ENCODE results near the gene CEPT1. TPM values are rescaled to one million over a fixed set of nuclear protein-coding genes. Genes with fewer than 3 reads are reported as not detected.

The CEPT1 gene
- total and polyA plus RNA-seq, 10 of the 15 experiments (the other 5 are each of a cell fraction or from before 2014, with no cell fraction given), result 29.4 to 77.9 (median 54.8) TPM

GRCh38 chr1:111204201-111204982 lies 64.4 kb downstream of the CEPT1 start (continued):
- TF ChIP-seq SREBF1 (IDR thresholded peaks at IDR 0.05; ENCODE audit: low read length) (no peak), BCLAF1 (IDR thresholded peaks at IDR 0.05) (no peak), BCL11A (IDR thresholded peaks at IDR 0.05; ENCODE audit: low read depth, low read length) (no peak), SIN3A (IDR thresholded peaks at IDR 0.05; ENCODE audit: low read depth, low read length) (no peak), WRNIP1 (IDR thresholded peaks at IDR 0.05; ENCODE audit: borderline replicate concordance, low read depth, low read length) (no peak), ASH2L (IDR thresholded peaks at IDR 0.05; ENCODE audit: borderline replicate concordance, low read depth) (no peak), SIX5 (IDR thresholded peaks at IDR 0.05; ENCODE audit: low read depth, low read length, severe bottlenecking) (no peak), NRF1 (conservative IDR thresholded peaks at IDR 0.05; ENCODE audit: low read depth, low read length) (no peak), EGR1 (IDR thresholded peaks at IDR 0.05; ENCODE audit: borderline replicate concordance in 1 of 2, low read depth in 2 of 2, low read length in 2 of 2) (peak in 1 of 2 experiments; percentile 19; a peak in 1 of 3 replicates), SP1 (IDR thresholded peaks at IDR 0.05; ENCODE audit: low read depth, low read length) (peak; percentile 38), SMAD5 (IDR thresholded peaks at IDR 0.05; ENCODE audit: low read depth) (peak; percentile 9; the same call in 1 of the 2 replicates), ZSCAN29 (IDR thresholded peaks at IDR 0.05) (0 out of 2 replicates have a peak, but pooled peaks have one; percentile 11), ZBTB11 (CRISPR knock-in tag; IDR thresholded peaks at IDR 0.05) (no peak)

All from GM12878 (cell line).